ENCODE results near the gene ZBED4.
"Not testable (repeated sequence)": the region's sequence is repeated elsewhere in the genome, so short reads cannot be mapped to it uniquely, and the experiment has no call there.

ZBED4 gene

DNA sequence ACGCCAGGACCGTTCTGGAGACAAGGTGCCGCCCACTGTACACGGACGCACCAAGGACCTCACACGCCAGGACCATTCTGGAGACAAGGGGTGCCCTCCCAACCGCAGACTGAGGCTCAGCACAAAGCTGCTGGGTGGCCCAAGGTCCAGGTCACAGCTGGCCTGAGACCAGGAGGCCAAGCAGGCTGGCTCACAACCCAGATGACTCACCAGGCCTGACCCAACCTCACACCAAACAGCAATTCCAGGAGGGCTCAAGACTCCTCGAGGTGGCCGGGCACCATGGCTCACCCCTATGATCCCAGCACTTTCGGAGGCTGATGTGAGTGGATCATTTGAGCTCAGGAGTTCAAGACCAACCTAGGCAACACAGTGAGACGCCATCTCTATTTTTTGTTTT, 40.8 kb upstream of the ZBED4 start:
- DNase-seq (ENCODE audit: low spot score) = no peak
- TF ChIP-seq, protein P1, sequence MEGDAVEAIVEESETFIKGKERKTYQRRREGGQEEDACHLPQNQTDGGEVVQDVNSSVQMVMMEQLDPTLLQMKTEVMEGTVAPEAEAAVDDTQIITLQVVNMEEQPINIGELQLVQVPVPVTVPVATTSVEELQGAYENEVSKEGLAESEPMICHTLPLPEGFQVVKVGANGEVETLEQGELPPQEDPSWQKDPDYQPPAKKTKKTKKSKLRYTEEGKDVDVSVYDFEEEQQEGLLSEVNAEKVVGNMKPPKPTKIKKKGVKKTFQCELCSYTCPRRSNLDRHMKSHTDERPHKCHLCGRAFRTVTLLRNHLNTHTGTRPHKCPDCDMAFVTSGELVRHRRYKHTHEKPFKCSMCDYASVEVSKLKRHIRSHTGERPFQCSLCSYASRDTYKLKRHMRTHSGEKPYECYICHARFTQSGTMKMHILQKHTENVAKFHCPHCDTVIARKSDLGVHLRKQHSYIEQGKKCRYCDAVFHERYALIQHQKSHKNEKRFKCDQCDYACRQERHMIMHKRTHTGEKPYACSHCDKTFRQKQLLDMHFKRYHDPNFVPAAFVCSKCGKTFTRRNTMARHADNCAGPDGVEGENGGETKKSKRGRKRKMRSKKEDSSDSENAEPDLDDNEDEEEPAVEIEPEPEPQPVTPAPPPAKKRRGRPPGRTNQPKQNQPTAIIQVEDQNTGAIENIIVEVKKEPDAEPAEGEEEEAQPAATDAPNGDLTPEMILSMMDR (IDR thresholded peaks at IDR 0.05; ENCODE audit: borderline replicate concordance, control extremely low read depth, extremely low read depth, insufficient read depth, missing control alignments) = no peak
- in situ Hi-C loops (cut with MboI; ENCODE audit: low sequenced_read_pairs, unreplicated experiment) = no loop called here

DNA sequence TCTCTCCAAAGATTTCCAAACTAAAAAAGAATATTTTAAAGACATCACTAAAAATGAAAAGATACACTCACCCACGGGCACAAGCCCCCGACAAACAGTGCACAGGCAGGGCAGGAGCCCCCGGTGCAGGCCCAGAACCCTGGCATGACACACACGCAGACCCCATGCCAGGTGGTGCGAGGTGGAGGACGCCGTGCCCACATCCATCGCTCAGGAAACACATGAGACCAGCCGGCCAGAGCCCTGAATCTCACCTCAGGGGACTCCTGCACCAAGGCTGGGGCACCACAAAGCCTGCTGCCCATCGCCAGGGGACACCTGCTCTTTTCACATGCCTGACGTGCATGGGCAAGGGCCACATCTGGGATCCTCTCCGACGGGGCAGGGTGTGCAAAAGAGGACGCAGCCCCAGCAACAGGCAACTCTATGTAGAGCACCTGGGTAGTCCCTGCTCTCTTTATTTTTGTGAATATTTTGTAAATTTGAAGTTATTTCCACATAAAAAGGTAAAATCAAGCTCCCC, 39.4 kb upstream of the ZBED4 start:
- TF ChIP-seq, protein P1 (IDR thresholded peaks at IDR 0.05; ENCODE audit: borderline replicate concordance, control extremely low read depth, extremely low read depth, insufficient read depth, missing control alignments) = no peak
- no peak for DNase-seq (ENCODE audit: low spot score)
- in situ Hi-C loops (cut with MboI; ENCODE audit: low sequenced_read_pairs, unreplicated experiment) = no loop called here

DNA sequence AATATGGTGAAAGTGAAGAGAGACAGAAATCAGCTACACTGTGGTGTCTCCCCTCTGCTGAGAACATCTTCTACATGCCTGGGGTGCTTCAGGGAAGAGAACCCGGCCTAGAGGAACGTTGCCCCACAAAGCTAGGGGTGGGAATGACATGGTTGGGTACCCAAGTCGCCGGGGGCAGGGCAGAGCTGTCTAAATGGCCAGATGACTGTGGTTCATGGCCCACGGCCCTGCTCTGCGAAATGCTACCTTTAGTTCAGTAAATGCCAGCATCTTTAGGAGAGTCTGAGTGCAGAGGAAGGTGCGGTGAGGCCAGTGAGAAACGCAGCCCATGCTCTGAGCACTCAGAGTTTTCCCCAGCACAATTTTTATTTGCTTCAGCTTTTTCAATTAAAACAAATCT, 38.8 kb upstream of the ZBED4 start:
- in situ Hi-C loops (cut with MboI; ENCODE audit: low sequenced_read_pairs, unreplicated experiment) = no loop called here
- TF ChIP-seq, protein P1 (IDR thresholded peaks at IDR 0.05; ENCODE audit: borderline replicate concordance, control extremely low read depth, extremely low read depth, insufficient read depth, missing control alignments) = no peak
- no peak for DNase-seq (ENCODE audit: low spot score)

DNA sequence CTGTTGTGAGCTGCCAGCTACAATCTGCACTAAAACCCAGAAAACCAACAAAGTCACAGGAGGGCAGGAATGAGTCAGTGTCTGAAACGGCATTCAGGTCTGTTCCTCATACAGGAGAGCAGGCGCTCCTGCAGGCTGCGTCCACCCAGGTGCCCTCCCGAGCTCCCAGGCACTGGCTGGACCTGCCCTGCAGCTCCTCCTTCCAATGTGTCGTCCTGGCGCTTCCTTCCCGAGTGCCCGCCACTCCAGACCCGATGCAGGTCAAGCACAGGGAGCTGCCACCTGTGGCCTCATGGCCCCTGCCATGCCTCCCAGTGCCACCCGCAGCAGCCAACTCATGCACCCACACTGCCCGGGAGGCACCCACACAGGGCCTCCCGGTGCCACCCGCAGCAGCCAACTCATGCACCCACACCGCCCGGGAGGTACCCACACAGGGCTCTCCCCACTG, 38.0 kb upstream of the ZBED4 start:
- in situ Hi-C loops (cut with MboI; ENCODE audit: low sequenced_read_pairs, unreplicated experiment) = no loop called here
- TF ChIP-seq, protein P1 (IDR thresholded peaks at IDR 0.05; ENCODE audit: borderline replicate concordance, control extremely low read depth, extremely low read depth, insufficient read depth, missing control alignments) = no peak
- DNase-seq (ENCODE audit: low spot score) = no peak

DNA sequence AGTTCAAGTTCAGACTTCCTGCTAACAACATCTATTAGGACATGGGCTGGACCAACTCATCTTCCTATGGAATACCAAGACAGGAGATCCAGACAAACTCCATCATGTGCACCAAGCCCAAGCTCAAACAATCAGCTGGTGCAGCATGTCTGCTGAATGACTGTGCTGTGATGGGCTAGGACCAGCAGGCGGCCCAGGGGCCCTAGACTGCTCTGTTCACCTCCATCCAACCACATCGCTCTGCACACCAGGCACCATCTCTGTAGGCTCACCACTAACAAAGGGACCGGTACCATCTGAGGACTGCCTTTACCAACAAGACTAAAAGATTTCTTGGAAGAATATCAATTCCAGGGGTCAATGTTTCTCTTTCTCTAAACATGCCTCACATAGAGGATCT, 36.3 kb upstream of the ZBED4 start:
- DNase-seq (ENCODE audit: low spot score) = no peak
- TF ChIP-seq, protein P1 (IDR thresholded peaks at IDR 0.05; ENCODE audit: borderline replicate concordance, control extremely low read depth, extremely low read depth, insufficient read depth, missing control alignments) = peak; percentile 13
- in situ Hi-C loops (cut with MboI; ENCODE audit: low sequenced_read_pairs, unreplicated experiment) = no loop called here

DNA sequence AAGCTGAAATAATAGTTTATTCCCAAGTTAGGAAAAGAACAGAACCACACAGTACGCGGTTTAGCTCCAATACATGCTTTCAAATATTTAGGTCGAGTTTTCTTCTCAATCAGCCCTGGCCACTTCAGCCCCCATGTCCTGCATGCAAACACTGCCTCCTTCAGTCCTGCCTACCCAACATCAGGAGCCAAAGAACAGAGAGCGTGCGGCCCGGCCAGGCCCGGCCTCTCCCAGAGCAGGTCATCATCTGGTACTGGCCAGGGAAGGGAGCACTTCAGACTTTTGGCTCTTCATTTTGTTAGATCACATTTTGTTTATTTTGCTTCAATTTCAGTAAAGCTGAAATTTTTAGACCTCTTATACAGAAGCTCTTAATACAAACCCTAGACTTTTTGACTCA, 32.7 kb upstream of the ZBED4 start:
- in situ Hi-C loops (cut with MboI; ENCODE audit: low sequenced_read_pairs, unreplicated experiment) = no loop called here
- TF ChIP-seq, protein P1 (IDR thresholded peaks at IDR 0.05; ENCODE audit: borderline replicate concordance, control extremely low read depth, extremely low read depth, insufficient read depth, missing control alignments) = no peak
- no peak for DNase-seq (ENCODE audit: low spot score)

DNA sequence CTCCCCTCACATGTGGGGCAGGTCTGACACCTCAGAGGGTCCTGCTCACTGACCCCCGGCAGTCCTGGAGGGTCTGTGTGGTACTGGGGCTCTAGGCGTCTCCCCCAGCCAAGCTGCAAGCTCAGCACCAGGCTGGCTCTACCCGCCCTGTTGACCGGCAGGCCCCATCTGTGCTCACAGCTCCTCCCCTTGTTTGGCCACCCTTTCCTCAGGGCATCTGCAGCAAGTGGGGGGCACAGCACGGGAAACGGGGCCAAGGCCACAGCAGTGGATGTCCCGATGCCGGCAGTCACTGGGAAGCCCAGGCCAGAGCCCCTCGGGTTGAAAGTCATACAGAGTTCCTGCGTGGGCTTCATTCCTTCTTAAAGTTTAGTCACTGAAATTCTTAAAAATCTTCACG, 31.9 kb upstream of the ZBED4 start:
- DNase-seq (ENCODE audit: low spot score); in situ Hi-C loops (cut with MboI; ENCODE audit: low sequenced_read_pairs, unreplicated experiment): not testable (repeated sequence)
